Mucosa of descending colon (tissue), 3 donors: ENCODE results near the gene ANKS1B. TPM values are rescaled to one million over a fixed set of nuclear protein-coding genes. Genes with fewer than 3 reads are reported as not detected.

ENCODE experiments used
- ATAC-seq: fragments of 200-7000 bp; cut with Tn5 transposase; one replicate; pipeline ENCODE4 v1.9.1; 2020; ENCODE audit warnings: mild to moderate bottlenecking, moderate library complexity
- DNase-seq, 3 donors: peaks; one replicate each; pipeline ENCODE4 v3.0.0-alpha.2; 2020
- H3K36me3 ChIP-seq: fragments of 200-600 bp; one replicate; pipeline ENCODE4 v1.8.0; 2021; ENCODE audit warnings: low read depth, mild to moderate bottlenecking
- H3K4me1 ChIP-seq: fragments of 200-600 bp; one replicate; pipeline ENCODE4 v1.8.0; 2021; ENCODE audit warnings: low read depth, mild to moderate bottlenecking
- H3K4me3 ChIP-seq: fragments of 200-600 bp; one replicate; pipeline ENCODE4 v1.8.0; 2021; ENCODE audit warnings: mild to moderate bottlenecking
- H3K9me3 ChIP-seq: fragments of 200-600 bp; one replicate; pipeline ENCODE4 v1.8.0; 2021; ENCODE audit warnings: mild to moderate bottlenecking
- intact Hi-C, 2 donors: fragments of 100-400 bp; cut with DNase I in 1 of 2; cut with micrococcal nuclease in 1 of 2; formaldehyde crosslinking; loops; one replicate each; pipeline versions ENCODE4 v1.11.0 to v1.11.1; 2022; cut with DNase I, micrococcal nuclease
- total RNA-seq, 3 donors: library from RNA; stranded (reverse); fragmentation: NEBNext Ultra II Directional in 2 of 3; extraction: Animal tissue kit (Norgen Biotek cat#: 25700) in 2 of 3; gene quantifications; one replicate each; pipeline versions ENCODE4 v1.2.1 to v1.2.4, GENCODE V29; 2021 to 2023
- TF ChIP-seq, protein P1 (sequence below): fragments of 200-600 bp; IDR thresholded peaks from one replicate; pipeline ENCODE4 v1.8.0; 2022; ENCODE audit warnings: antibody characterized with exemption, mild to moderate bottlenecking
- donor health status: DM: no; HTN: no; CAD: no; lungs with moderate emphysema.
- donor health status: DM: no; HTN: no; CAD: no.
- donor health status: DM: no; HTN: yes; CAD: no.

ANKS1B gene
- total RNA-seq, 3 donors from 2014 or later: 1.1 to 22.2 (median 2.3) TPM

DNA sequence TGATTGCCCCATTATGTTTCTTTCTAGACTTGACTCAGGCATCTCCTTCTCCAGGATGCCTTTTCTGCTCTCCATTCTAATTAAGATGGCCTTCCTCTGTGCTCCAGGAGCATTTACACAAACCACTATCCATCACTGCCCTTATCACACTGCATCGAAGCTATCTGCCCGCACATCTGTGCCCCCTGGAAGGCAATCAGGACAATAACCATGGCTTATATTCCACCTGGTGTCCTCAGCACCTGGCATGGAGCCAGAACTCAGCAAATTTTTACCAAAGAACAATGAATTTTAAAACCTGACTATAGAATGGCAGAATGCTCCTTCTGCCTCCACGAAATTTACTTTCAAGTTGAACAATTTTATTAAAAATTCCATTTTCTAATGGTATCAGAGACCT lies 873.9 kb downstream of the ANKS1B start:
- H3K4me1 ChIP-seq: no peaks in the 10 kb centered on the region
- no peak overlapping the region for H3K4me3 ChIP-seq
- TF ChIP-seq, protein P1, sequence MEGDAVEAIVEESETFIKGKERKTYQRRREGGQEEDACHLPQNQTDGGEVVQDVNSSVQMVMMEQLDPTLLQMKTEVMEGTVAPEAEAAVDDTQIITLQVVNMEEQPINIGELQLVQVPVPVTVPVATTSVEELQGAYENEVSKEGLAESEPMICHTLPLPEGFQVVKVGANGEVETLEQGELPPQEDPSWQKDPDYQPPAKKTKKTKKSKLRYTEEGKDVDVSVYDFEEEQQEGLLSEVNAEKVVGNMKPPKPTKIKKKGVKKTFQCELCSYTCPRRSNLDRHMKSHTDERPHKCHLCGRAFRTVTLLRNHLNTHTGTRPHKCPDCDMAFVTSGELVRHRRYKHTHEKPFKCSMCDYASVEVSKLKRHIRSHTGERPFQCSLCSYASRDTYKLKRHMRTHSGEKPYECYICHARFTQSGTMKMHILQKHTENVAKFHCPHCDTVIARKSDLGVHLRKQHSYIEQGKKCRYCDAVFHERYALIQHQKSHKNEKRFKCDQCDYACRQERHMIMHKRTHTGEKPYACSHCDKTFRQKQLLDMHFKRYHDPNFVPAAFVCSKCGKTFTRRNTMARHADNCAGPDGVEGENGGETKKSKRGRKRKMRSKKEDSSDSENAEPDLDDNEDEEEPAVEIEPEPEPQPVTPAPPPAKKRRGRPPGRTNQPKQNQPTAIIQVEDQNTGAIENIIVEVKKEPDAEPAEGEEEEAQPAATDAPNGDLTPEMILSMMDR: no peak
- no peaks in the 10 kb centered on the region for H3K36me3 ChIP-seq
- no peaks in the 10 kb centered on the region for H3K9me3 ChIP-seq
- ATAC-seq (no peak), DNase-seq (no peak)
- intact Hi-C loops: no loop called here

DNA sequence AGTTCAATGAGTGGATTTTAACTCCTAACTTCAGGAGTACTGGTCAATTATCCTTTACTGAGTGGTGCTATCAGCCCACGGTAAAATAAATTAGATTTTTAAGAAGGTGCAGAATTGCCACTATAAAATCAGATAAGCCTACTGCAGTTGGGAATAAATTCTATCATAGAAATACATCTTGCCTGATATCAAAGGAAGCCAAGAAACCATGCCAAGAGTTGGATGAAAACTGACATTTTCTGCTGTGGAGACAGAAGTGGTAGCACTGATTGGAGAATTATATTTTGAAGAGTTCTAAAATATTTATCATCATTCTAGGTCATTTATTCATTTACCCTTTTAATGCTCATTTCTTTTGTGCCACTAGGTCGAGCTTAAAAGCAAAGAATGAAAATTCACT lies 874.5 kb downstream of the ANKS1B start:
- H3K36me3 ChIP-seq: no peaks in the 10 kb centered on the region
- H3K4me3 ChIP-seq: no peak overlapping the region
- no peak for DNase-seq
- TF ChIP-seq, protein P1: no peak
- H3K9me3 ChIP-seq: no peaks in the 10 kb centered on the region
- intact Hi-C loops: no loop called here
- H3K4me1 ChIP-seq: no peaks in the 10 kb centered on the region
- no peak for ATAC-seq

DNA sequence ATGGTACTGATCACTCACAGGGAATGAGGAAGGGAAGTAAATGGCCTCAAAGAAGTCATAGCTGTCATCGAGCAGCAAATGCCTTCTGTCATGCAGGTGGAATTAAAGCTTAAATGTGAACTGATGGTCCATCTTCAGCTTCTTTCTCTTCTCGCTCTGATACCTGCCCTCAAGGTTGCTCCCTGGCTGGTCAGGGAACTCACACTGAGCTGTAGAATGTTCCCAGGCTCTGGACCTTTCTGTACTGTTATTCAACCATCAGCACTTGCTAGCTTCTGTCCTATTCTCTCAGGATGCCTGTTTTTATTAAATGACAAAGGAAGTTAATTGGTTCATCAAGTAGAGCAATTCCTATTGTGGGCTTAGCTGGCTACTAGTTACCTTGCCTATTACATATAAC lies 875.8 kb downstream of the ANKS1B start:
- no peaks in the 10 kb centered on the region for H3K4me1 ChIP-seq
- ATAC-seq: no peak
- DNase-seq: no peak
- TF ChIP-seq, protein P1: no peak
- H3K9me3 ChIP-seq: no peaks in the 10 kb centered on the region
- intact Hi-C loops: no loop called here
- no peak overlapping the region for H3K4me3 ChIP-seq
- no peaks in the 10 kb centered on the region for H3K36me3 ChIP-seq

DNA sequence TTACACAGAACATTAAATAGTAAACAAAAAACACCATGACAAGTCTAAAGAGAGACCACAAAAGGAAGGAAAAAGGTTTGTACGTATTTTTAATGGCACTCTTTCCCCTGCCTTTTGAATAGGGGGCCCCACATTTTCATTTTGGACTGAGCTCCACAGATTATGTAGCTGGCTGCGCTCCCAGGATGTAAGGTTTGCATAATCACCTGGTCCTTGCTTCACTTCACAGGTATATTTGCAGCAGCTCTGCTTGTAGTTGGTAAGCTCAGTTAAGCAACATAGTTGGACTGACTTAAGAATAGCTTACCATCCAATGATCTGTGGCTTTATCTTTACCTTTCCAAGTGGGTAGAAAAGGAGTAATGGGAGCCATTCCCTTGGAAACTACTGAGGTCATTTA lies 885.0 kb downstream of the ANKS1B start:
- Histone ChIP-seq H3K9me3 (no peaks in the 10 kb centered on the region), H3K36me3 (no peaks in the 10 kb centered on the region), H3K4me3 (no peak overlapping the region), H3K4me1 (no peaks in the 10 kb centered on the region)
- TF ChIP-seq, protein P1: no peak
- no peak for DNase-seq
- no peak for ATAC-seq
- intact Hi-C loops: no loop called here

DNA sequence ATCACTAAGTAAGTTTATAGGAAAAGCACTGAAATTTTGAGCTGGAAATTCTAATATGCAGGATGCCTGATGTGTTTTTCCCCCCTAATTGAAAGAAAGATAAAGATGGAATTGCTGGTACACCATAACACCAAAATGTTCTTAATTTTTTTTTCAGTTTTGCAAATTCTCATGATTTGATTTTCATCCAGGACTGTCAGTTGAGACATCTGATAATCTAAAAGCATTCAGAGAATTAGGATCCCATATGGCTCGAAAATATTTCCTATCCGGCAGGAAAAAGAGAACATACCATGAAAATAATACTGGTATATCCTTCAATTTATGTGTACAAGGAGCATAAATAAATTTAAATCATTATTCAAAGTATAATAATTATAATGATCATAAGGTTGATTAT lies 887.6 kb downstream of the ANKS1B start:
- DNase-seq (no peak), ATAC-seq (no peak)
- no peaks in the 10 kb centered on the region for H3K4me1 ChIP-seq
- intact Hi-C loops: no loop called here
- TF ChIP-seq, protein P1: no peak
- no peaks in the 10 kb centered on the region for H3K9me3 ChIP-seq
- no peaks in the 10 kb centered on the region for H3K36me3 ChIP-seq
- no peak overlapping the region for H3K4me3 ChIP-seq

DNA sequence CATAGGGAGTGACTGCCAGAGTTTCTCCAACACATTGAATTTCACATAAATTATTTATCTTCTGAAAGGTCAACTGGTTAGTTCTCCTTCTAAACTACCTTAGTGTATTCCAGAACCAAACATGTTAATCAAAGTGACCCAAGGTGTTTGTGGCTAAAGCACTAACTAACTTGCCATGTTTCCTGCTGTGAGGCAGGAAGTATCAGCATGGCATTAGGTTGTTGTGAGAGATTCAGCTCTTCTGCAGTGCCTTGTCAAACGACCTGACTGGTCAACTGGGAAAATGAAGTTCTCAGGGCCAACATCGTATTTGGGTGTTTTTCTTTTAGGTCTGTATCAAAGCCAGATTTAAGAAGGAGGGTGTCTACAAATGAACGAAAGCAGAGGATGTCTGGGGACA lies 891.6 kb downstream of the ANKS1B start:
- TF ChIP-seq, protein P1: no peak
- Histone ChIP-seq H3K9me3 (no peaks in the 10 kb centered on the region), H3K36me3 (no peaks in the 10 kb centered on the region), H3K4me1 (no peaks in the 10 kb centered on the region), H3K4me3 (no peak overlapping the region)
- intact Hi-C loops: no loop called here
- ATAC-seq (no peak), DNase-seq (no peak)
